ENCODE results near the gene GALC. TPM values are rescaled to one million over a fixed set of nuclear protein-coding genes. Genes with fewer than 3 reads are reported as not detected.
A peak's percentile ranks its signal among the peaks of the same experiment; 100 is the strongest.

Gene GALC
- total RNA-seq, 1 donor, result 19.2 TPM

DNA sequence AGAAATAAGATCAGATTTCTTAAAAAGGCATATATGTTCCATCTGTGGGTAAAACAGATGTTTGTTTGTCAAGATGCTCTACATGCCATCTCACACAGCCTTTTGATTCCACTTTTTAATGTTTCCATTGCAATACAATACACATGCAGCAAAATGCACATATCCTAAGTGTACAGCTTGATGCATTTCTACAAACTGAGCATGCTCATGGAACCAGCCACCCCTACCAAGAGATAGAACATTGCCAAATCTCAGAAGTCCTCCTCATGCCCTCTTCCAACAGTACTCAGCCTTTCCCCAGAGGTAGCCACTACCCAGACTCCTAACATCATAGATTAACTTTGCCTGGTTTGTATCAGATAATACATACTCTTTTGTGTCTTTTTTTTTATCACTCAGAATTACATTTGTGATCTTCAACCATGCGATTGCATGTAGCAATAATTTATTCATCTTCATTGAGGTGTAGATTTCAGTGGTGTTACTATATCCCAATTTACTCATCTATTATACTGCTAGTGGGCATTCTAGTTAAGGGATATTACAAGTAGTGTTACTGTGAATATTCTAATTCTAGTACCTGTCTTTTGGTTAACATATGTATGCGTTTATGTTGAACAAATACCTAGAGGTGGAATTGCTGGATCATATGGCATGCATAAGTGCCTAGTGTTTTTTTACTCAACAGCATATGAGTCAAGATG lies 15.2 kb upstream of the GALC start:
- no peak overlapping the region for H3K4me3 ChIP-seq (ENCODE audit: low read depth, low read length)
- no peak for DNase-seq (ENCODE audit: low read depth)
- no peak for TF ChIP-seq CTCF (IDR thresholded peaks at IDR 0.05; ENCODE audit: insufficient read depth, low read length)

DNA sequence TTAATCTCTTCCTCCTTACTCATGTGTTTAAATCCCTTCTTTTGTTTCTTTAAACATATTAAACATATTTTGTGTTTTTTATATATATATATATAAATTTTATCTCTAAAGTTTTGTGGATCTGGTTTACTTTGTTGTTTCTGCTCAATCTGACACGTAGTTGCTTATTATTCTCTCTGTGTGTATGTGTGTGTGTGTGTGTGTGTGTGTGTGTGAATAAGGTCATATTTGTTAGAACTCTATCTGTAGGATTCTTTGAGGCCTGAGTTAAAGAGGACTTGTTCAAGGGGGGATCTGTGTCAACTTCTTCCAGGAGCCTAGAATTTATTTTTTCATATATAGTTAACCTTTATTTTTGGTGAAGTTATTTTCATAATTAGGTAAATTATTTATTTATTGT lies 14.6 kb upstream of the GALC start:
- H3K4me3 ChIP-seq (ENCODE audit: low read depth, low read length), result no peak overlapping the region
- TF ChIP-seq CTCF (IDR thresholded peaks at IDR 0.05; ENCODE audit: insufficient read depth, low read length), result no peak
- no peak for DNase-seq (ENCODE audit: low read depth)

DNA sequence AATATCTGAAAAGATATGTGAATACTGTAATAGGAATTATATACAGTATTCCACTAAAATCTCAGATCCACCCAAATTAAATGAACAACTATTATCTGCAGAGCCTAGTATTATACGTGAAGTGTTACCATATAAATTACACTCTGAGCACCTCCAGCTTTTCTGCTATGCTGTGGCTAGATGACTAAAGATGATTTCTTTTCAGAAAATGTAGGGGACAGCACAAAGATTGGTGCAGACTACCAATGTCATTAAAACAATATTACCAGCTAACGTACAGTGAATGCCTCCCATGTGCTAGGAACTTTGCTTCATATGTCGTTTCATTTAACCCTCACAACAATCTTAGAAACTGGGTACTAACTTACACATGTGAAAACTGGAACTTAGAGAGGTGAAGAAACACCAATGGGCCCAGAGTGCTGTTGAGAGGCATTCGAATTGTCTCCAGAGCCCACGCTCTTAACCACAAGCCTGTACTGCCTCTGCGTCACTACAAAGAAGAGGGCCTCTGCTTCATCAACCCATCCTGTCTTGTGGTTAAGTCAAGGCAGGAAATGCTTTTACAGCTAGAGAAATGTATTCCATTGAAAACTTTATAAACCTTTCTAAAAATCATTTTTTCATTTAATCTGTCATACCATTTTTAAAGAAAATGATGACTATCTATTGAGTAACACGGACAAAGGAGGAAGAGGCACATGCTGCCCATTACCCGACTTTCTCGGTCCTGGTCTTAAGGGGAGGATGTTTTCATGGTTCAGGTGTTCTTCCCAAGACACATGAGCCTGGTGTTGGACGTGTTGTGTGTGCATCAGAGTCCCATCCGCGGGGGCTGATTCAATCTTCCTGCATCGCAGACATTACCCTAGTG lies 13.2 kb upstream of the GALC start:
- H3K4me3 ChIP-seq (ENCODE audit: low read depth, low read length), result no peak overlapping the region
- no peak for TF ChIP-seq CTCF (IDR thresholded peaks at IDR 0.05; ENCODE audit: insufficient read depth, low read length)
- no peak for DNase-seq (ENCODE audit: low read depth)

GRCh38 chr14:88005050-88005481 lies 12.1 kb upstream of the GALC start, which contains the start of gene GPR65:
Gene GPR65 (plus strand): TSS chr14:88005135. CDS start chr14:88010848, 5,713 bp downstream.
- TF ChIP-seq CTCF (IDR thresholded peaks at IDR 0.05; ENCODE audit: insufficient read depth, low read length), result no peak
- no peak within 1 kb of the TSS for H3K4me3 ChIP-seq (ENCODE audit: low read depth, low read length)
- DNase-seq (ENCODE audit: low read depth), result peak; percentile 16

- TF ChIP-seq CTCF (IDR thresholded peaks at IDR 0.05; ENCODE audit: insufficient read depth, low read length), result no peak
- DNase-seq (ENCODE audit: low read depth), result no peak
- no peak overlapping the region for H3K4me3 ChIP-seq (ENCODE audit: low read depth, low read length)
Measured at GRCh38 chr14:88004506-88005036, 11.6 kb upstream of the GALC start.

DNA sequence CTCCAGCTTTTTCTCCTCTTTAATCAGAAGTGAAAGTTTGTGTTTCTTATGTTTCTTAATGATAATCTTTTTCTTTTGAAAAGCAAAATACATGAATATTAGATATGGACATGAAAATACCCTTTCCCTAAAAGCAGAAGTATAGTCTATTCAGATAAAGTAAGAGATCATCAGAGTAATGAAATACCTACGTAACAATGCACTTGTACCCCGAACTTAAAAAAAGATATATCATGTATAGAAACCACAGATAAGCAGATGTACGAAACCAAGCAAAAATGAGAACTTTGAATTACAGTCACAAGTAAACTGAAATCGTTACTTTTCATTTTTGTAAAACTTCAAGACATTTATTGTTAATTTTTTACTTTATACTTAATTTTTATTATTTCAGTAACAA lies 10.4 kb upstream of the GALC start:
- TF ChIP-seq CTCF (IDR thresholded peaks at IDR 0.05; ENCODE audit: insufficient read depth, low read length), result no peak

More for the DNA sequence above, 10.4 kb upstream of the GALC start:
- DNase-seq (ENCODE audit: low read depth), result no peak
- no peak overlapping the region for H3K4me3 ChIP-seq (ENCODE audit: low read depth, low read length)

All from fibroblast of the aortic adventitia (primary cell).